Pons (tissue), 1 donor: Measurements from ENCODE around the gene DLG2.
A peak's percentile ranks its signal among the peaks of the same experiment; 100 is the strongest.

Experiments used
- DNase-seq: peaks from one replicate; pipeline ENCODE4 v3.0.0-alpha.2; 2016; ENCODE audit warnings: low spot score

Gene DLG2

DNA sequence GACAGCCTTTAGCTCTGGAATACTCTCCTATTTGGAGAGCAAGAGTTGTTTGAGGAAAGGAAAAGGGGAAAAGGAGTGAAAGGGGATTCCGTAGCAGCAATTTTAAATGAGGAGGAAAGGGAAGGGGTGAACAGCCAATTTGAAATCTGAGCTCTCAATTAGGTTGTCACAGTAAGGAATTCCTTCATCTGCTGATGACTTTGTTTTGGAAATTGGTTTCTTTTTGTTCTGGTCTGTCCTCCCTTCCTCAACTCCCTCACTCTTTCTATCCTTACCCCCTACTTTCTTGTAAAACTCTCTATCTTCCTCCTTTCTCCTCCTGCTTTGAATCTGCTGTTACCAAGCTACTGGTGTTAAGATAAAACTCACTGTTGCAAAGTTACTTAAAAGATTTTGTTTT, 1155.6 kb downstream of the DLG2 start:
- no peak for DNase-seq

DNA sequence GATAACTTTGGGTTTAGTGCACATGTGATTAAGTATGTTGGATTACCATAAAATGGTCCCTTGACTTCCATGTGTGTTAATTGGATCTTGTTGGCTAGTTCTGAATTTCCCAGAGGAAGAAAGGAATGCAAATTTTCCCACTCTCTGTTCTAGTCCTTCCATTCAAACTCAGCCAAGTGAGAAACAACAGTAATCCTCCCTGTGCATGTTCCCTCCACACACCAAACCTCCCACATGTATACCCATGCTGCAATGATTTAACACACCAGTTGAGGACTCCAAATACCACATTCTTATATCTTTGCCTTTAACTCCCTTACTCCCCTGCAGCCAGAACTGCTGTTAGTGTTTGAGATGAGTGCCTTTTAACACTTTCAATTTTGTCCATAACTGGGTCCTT, 1158.9 kb downstream of the DLG2 start:
- DNase-seq = no peak

DNA sequence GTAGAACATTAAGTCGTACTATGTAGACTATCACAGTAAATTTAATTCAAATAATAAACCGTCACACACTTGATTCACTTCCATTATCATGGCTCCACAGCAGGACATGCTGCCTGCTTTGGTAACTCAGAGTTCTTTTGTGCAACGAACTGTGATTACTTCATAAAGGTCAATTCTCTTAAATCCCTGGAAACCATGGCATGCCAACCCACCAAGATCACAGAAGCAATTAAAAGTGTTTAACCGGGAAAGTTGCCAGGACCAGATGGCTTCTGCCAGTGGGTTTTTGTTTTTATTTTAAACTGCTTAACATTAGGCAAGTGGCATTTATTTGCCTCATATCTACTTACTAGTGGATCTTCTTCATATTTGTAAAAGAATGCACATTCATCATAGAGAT, 1162.1 kb downstream of the DLG2 start:
- DNase-seq = no peak

DNA sequence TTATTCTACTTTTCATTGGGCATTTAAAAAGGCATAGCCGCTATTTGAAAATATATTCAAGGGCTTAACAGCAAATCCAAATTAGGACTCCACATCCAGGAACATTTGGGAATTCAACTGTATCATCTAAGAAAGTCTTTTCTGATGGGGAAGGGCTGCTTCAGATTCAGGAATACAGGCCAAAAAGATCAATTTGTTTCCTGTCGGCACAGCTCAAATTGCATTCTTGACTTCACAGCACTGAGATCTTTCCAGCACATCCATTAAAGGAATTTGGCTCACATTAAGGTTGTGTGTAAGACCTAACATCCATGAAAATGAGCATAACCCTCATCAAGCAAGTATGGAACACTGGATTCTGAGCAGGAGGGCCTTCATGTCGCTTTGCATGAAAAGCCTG, 1171.5 kb downstream of the DLG2 start:
- DNase-seq = no peak

DNA sequence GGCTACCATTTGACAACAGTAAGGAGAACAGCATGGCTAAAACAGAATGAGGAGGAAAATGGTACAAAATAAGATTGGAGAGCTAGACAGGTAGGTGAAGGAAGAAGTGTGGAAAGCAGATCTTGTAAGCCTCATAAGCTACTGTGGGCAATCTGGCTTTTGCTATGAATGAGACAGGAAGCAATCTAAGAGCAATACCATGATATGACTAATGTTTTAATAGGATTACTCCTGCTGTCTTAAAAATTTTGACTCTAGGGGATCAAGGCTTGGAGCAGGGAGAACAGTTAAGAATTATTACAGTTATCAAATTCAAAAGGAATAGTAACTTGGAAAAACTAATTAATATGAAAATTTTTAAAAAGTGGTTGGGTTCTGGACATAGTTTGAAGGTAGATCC, 1174.9 kb downstream of the DLG2 start:
- no peak for DNase-seq

DNA sequence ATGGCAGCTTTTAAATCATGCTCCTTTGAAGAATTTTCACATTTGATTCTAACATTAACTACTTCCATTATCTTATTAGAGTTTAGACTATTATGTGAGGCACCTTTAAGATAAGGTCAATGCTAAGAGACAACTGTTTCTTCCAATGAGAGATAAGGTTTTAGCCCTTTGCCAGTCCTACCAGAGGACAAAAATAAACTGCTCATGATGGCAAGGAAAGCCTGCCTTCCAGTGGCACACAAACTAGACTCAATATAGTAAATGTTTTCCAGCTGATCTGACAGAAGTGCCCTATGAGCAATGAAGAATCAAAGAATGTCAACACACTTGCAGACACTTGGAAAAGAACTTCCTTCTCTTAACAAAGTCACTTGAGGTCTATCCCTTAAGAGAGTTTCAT, 1188.6 kb downstream of the DLG2 start:
- DNase-seq = no peak

DNA sequence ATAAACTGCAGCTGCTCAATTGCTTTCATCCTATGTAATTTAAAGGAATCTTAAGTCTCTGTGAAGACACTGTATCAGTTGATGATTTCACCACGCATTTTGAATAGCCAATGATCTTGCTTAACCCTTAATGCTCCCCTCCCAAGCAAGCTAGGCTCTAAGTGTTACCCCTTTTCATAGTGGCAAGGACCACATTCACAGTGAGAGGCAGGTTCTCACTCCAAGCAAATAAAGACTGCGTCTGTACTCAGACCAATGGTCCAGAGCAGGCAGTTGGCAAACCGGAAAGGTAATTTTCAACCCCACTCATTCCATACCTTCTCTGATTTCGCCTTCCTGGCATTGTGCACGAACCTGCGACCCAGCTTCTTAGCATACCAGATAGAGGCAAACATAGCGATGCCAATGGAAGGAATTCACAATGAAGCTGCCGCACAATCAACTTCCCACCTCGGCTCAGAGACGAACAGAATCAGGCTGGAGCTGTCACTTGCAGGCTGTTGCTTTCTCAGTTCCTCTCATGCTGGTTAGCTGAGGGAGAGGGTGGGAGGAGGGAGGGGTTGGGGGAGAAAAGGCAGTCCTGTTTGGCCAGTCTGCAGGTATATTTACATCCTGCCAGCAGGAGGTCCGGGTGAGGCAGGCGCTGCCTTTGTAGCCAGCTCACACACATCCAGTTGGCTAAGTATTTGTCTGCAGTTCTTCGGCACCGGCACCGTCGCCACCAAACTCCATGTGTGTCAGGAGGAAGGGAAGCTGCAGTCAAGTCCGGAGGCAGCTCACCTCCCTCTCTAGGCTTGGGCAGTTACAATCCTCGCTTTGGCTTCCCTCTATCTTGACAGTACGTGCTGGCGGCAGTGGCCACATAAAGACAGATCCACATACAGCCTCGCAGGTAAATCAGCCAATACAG, 1189.8 kb downstream of the DLG2 start:
- DNase-seq = no peak

DNA sequence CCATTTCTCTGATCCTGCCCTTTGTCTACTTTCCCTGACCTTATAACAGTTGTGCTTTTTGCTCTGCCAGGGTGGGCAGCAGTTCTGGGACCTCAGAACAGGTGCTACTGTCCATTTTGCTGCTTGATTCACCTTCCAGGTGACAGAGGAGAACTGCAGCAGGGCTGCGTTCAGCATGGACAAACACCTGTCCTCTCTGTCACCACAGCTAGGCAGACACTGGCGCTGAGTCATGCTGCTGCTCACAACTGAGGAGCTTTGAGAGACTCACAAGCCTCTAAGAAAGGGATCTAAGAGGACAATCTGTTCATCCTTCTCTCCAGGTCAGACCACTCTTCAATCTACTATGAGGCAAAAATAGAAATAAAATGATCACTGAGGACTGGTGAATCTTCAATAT, 1196.5 kb downstream of the DLG2 start:
- peak; percentile 32 for DNase-seq

DNA sequence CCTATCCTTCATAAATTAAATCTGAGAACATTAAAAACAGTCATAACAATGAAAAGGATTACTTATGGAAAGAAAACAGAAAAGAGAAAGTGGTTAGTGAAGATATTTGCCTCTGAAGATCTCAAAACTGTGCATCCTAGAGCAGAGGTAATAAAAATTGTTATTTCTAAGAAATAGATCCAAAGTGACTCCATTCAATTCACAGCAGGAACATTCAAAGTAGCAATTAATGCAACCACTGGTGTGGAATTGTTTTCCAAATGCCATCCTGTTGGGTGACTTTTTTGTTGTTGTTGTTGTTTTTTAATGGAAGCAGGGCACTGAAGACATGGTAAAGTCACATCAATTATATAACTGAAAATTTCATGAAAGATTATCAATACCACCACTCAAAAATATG, 1201.5 kb downstream of the DLG2 start:
- no peak for DNase-seq

DNA sequence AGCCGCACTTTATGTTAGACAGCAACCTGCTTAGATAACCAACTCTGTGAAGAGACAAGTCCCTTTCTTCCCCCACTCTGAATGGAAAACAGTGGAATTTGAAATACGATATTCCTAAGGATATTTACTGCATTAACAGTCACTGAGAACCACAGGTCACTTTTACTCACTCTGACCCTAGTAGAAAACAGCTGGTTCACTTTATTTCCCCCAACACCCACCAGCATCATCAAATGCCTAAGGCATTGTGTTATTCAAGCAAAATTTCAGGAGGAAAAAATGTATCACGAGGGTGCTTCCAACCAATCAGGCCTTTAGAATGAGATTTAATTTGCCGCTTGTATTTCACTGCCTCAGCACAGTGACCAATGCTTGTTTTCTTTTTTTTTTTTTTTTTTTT, 1206.9 kb downstream of the DLG2 start:
- DNase-seq = no peak

DNA sequence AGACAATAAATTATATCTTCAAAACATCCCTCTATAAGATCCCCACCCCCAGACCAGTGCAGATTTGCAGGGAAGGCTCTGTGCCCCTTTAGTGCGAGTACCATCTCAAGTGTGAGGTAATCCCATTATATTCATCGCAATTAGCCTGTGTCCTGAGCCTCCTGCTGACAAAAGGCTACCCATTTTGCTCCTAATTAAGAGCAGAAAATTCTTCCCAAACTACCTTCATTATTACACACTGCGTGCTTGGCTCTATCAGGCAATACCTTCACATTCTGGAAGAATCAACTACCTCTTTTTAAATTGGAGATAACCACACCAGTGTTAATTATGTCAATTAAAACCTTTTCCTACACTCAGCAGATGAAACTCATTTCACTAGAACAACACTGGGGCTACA, 1207.5 kb downstream of the DLG2 start:
- no peak for DNase-seq

DNA sequence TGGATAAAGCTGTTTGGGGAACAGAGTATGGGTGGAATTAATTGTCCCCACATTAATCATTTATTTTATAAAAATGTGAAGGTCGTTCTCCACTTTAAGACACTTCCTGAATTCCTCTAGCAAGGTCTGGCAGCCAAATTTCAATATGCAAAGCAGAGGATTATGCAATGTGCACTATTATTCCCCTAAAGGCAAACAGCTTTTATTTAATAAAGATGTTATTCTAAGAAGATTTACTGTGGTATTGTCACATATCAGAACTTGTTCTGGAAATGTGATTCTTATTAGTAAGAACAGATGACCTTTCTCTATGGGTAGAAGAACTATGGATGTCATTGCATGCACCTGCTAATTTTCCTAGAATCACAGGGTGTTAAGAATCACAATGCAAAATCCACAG, 1212.2 kb downstream of the DLG2 start:
- DNase-seq = no peak

DNA sequence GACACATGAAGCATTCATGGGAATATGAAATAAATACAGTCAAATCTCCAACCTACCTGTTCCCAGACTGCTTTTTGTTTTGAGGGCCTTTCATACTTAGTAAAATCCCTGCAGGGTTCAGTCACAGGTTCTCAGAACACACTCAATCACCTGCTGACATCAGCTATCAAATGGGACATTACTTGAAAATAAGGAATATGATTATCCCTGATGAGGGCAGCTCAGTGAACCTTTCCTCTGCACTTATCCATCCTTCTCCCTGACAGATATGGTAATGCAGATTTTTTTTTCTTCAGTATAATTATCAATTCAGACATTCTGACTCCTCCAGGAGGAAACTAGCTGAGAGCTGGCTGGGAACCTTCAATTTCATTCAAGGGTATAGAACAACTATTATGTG, 1213.6 kb downstream of the DLG2 start:
- no peak for DNase-seq

DNA sequence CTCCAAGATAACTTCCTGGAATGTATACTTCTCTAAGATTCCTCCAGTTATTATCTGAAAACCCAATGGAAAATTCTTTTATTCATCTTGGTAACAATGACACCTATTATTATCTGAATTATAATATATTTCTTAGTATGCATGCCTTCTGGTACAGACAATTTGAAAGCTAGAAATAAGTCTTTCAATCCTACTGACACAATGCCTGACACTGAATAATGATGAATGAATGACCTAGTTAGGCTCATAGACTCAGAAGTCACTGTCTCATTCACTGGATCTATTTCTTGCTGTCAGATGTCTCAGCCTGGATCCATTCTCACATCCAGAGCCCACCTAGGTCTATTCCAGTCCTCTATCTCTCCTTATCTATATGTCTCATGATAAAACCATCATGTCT, 1214.3 kb downstream of the DLG2 start:
- DNase-seq = no peak

DNA sequence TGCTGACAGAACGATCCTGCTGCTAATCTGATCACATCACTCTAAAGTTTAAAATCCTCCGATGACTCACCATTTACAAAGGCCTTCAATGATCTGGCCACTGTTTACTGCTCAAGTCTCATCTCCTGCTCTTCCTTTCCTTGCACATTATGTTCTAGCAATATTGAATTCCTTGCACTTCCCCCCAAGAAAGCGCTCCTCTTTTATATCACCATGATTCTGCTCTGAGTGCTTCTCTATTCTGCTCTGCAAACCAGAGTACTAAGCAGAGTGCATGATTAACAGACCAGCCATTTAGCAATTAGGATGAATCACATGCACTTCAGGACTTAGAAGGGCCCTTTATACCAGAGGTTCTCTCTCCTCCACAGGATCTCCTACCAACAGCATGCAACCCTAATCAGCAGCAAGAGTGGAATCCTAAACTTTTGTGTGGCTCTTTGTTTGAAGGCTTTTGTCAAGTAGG, 1218.2 kb downstream of the DLG2 start:
- peak; percentile 21 for DNase-seq

DNA sequence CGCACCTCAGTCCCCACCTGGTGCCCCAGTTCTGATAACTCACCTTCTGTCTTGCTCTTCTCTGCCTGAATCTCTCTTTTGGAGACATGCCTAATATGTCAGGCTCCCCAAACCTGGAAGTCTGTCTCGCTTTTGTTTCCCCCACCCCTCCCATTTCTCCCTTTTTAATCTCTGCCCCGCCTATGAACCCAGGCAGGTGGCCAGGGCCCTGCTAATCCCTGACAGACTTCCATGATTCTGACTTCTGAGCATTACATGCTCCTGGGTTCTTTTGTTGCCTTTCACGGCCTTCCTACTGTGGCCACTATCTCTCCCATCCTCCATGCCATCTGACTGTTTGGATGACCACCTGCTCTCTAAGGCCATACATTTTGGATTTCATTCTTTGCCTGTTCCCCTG, 1220.1 kb downstream of the DLG2 start:
- no peak for DNase-seq

DNA sequence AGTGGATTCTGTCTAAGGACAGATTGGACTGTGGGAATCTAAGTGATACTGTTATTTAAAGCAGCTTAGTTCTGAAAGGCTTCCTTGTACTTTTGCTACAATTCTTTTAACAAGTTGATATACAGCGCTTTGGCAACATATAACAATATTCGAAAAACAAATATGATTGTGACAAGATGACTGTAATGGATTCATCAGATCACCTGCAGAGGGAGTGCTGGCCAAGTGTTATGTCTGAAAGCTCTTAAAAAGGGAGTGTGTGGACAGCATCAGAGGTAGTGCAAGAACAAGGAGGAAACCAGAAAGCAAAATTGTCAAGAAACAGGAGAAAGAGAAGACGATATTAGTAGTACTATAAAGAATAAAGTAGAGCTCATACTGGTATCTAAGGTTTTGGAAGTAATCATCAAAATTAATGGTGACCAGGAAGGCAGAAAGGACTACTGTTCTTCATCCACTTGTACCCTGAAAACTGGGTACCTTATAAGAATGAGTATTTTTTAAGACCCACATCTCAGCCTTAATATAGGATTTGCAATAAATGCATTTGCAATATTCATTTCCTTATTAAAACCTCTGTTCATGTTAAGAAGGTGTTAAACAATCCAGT, 1229.0 kb downstream of the DLG2 start:
- peak; percentile 47 for DNase-seq

DNA sequence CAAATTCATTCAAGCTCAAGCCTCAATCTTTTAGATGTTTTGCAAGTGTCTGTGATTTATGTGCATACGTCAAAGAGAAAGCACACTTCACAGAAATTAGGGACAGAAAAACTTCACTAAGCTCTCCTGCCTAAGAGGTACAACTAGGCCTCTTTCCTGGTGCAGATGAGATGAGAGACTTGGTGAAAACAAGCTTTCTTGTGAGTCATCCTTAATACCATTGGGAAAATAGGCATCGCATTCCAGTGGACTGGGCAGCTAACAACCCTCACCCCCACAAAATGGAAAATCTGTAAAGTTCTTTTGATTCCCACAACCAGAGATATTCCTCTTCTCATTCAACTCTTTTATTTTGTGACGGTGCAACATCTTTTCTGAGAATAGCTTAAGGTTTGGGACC, 1230.6 kb downstream of the DLG2 start:
- no peak for DNase-seq

DNA sequence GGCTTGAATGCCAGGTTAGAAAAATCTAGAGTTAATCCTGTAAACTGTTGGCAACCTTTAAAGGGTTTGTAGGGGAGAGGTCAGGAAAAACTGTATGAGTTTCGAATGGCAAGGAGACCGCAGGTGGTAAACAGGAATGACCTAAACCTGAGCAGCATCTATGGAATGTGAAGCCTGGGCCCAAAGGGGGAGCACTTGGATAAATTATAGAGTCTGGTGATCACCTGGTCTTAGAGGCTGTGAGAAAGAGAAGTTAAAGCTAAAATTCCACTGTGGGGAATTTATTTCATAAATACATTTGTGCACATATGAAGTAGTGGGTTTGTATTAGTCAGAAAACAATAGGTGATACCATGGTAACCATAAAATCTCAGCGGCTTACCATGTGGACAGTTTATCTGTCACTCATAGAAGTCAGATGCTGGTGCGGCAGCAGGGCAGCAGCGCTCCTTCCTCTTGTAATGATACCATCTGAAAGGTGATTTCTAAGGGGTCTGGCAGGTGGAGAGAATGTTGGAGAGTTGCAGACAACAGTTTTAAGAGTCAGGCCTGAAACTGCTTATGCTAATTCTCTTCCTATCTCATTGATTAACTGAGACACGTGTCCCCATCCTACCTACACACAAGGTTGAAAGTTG, 1236.6 kb downstream of the DLG2 start:
- no peak for DNase-seq

DNA sequence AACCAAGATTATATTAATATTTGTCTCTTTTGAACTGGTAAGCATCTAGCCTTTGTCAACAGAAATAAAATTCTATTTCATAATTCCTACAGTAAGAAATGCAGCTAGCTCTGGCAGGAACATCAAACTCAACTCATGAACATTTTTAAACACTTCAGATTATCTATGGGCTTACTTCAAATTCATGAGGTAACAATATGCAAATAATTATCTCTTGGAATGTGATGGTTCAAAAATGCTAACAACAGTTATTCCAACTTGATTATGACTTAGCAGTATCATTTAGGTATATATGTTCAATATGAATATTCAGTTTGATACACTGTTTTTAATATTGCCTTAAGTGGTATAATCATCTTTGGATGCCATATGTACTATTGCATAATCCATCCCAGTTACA, 1237.4 kb downstream of the DLG2 start:
- DNase-seq = no peak

DNA sequence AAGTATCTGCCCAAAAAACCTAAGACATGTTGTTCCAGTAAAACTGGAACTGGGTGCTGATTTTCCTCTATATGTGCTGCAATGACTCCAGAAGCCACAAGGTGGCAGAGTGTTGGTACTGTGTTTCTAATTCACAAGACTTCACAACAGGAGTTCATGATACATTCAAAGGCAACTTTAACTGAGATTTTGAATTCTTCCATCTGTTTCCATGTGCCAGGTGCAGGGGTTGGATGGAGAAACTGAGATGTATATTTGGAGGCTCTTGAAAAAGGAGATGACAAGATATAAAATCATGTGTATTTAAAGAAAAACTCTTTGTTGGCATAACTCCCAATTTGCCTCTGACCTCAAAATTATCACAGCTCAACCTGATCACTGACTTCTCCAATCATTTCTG, 1242.4 kb downstream of the DLG2 start:
- DNase-seq = peak; percentile 87

DNA sequence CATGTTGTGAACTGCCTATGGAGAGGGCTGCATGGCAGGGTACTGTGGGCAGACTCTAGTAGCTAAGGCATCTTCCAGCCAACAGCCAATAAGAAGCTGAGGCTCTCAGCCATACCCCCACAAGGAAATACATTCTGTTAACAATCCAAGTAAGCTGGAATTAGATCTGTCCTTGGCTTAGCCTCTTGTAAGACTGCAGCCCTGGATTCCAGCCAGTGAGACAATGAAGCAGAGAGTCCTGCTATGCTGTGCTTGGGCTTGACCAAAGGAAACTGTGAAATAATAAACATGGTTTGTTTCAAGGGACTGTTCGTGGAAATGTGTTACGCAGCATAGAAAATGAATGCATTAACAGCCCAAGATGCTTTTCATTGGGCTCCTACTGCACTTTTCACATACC, 1243.6 kb downstream of the DLG2 start:
- DNase-seq = peak; percentile 28

DNA sequence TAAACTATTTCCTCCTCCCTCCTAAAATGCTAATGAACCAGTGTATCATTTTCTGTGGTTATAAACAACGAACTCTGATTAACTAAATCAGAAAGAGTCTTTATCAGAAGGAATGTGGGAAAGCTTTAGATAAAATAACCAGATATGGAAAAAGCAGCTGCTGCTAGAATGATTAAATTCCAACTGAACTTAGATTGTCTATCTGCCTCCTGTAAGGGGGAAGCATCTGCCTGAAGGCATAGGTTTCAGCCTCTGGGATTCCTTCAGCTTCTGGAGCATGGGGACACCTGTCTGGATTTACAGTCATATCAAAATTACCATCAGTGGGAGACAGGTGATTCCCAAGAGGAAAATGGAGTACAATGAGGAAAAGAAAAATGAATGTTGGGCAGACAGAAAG, 1245.5 kb downstream of the DLG2 start:
- DNase-seq = no peak
